Effector memory CD4-positive, alpha-beta T cell (primary cell): ENCODE data around the gene SERF1B.
"Not testable (repeated sequence)": the region's sequence is repeated elsewhere in the genome, so short reads cannot be mapped to it uniquely, and the experiment has no call there.

ENCODE experiments used
- DNase-seq, 3 donors: peaks; one replicate each; pipeline ENCODE4 v3.0.0-alpha.2; 2020
- H3K27ac ChIP-seq: 2 replicates; pipeline ENCODE4 v1.7.0; 2013; ENCODE audit warnings: mild to moderate bottlenecking, low read length, moderate library complexity; ENCODE audit not compliant: insufficient read depth, poor library complexity, severe bottlenecking
- H3K27me3 ChIP-seq: replicated peaks from 2 replicates; pipeline ENCODE4 v1.7.0; 2013; ENCODE audit warnings: mild to moderate bottlenecking, low read length; ENCODE audit not compliant: insufficient read depth, control insufficient read depth, poor library complexity, severe bottlenecking
- H3K36me3 ChIP-seq: 2 replicates; pipeline ENCODE4 v1.7.0; 2013; ENCODE audit warnings: mild to moderate bottlenecking, low read length, moderate library complexity; ENCODE audit not compliant: control insufficient read depth, insufficient read depth
- H3K4me1 ChIP-seq: 2 replicates; pipeline ENCODE4 v1.7.0; 2013; ENCODE audit warnings: low read length, mild to moderate bottlenecking; ENCODE audit not compliant: control insufficient read depth, insufficient read depth, poor library complexity, severe bottlenecking
- H3K4me3 ChIP-seq: 2 replicates; pipeline ENCODE4 v1.7.0; 2013; ENCODE audit warnings: low read length, low read depth, mild to moderate bottlenecking; ENCODE audit not compliant: insufficient read depth, poor library complexity, severe bottlenecking
- H3K9me3 ChIP-seq: 2 replicates; pipeline ENCODE4 v1.7.0; 2013; ENCODE audit warnings: mild to moderate bottlenecking, low read length, moderate library complexity; ENCODE audit not compliant: control insufficient read depth

SERF1B gene

GRCh38 chr5:70077632-70078031, 52.6 kb downstream of the SERF1B start:
- H3K4me1 ChIP-seq, H3K9me3 ChIP-seq, DNase-seq, H3K36me3 ChIP-seq, H3K27me3 ChIP-seq, H3K27ac ChIP-seq, H3K4me3 ChIP-seq: not testable (repeated sequence)

GRCh38 chr5:70088907-70089464, 63.9 kb downstream of the SERF1B start:
- H3K27ac ChIP-seq, H3K9me3 ChIP-seq, H3K4me3 ChIP-seq, H3K4me1 ChIP-seq, H3K36me3 ChIP-seq, H3K27me3 ChIP-seq, DNase-seq: not testable (repeated sequence)

- not testable (repeated sequence) for H3K4me3 ChIP-seq, H3K36me3 ChIP-seq, DNase-seq, H3K4me1 ChIP-seq, H3K9me3 ChIP-seq, H3K27ac ChIP-seq, H3K27me3 ChIP-seq
Observed at GRCh38 chr5:70091776-70092175, 66.7 kb downstream of the SERF1B start.
